ENCODE data around the gene NDUFB11. TPM values are rescaled to one million over a fixed set of nuclear protein-coding genes. Genes with fewer than 3 reads are reported as not detected.

NDUFB11 gene
- total and polyA plus RNA-seq, 3 experiments from 2014 or later: 93.5 to 169 (median 95.0) TPM

- Histone ChIP-seq H3K27me3 (ENCODE audit: insufficient read depth, low read length, poor library complexity, severe bottlenecking) (no peaks in the 10 kb centered on the region), H3K4me3 (ENCODE audit: low read length) (no peak overlapping the region), H3K27ac (ENCODE audit: low read depth, low read length) (no peak overlapping the region), H3K4me1 (ENCODE audit: insufficient read depth, low read length) (no peaks in the 10 kb centered on the region), H3K36me3 (ENCODE audit: insufficient read depth, low read length) (peaks cover 7% of the 10 kb centered on the region), H3K9me3 (ENCODE audit: low read length) (no peaks in the 10 kb centered on the region)
- H3K36me3 Mint-ChIP-seq: peaks cover 0 to 73% (median 2%) of the 10 kb centered on the region in 3 donors
- H3K4me3 Mint-ChIP-seq: no peak overlapping the region
- no peaks in the 10 kb centered on the region for H3K4me1 Mint-ChIP-seq
- CTCF ChIA-PET: no interaction called here
- H3K27me3 Mint-ChIP-seq: peaks cover 0 to 4% of the 10 kb centered on the region in 2 donors
- POLR2A ChIA-PET: no interaction called here
- DNase-seq: no peak
- H3K27ac Mint-ChIP-seq: peak overlapping the region in 1 of 8 donors; percentile 66
- no peaks in the 10 kb centered on the region for H3K9me3 Mint-ChIP-seq
Observed at GRCh38 chrX:47179221-47179927, 34.9 kb upstream of the NDUFB11 start.

- Histone ChIP-seq H3K36me3 (ENCODE audit: insufficient read depth, low read length) (peaks cover 7% of the 10 kb centered on the region), H3K9me3 (ENCODE audit: low read length) (no peaks in the 10 kb centered on the region), H3K4me3 (ENCODE audit: low read length) (no peak overlapping the region), H3K27me3 (ENCODE audit: insufficient read depth, low read length, poor library complexity, severe bottlenecking) (no peaks in the 10 kb centered on the region), H3K4me1 (ENCODE audit: insufficient read depth, low read length) (no peaks in the 10 kb centered on the region), H3K27ac (ENCODE audit: low read depth, low read length) (no peak overlapping the region)
- ChIA-PET CTCF (no interaction called here), POLR2A (no interaction called here)
- Mint-ChIP-seq H3K27me3 (peaks cover 0 to 4% of the 10 kb centered on the region in 2 donors), H3K9me3 (no peaks in the 10 kb centered on the region), H3K36me3 (peaks cover 0 to 78% (median 2%) of the 10 kb centered on the region in 3 donors), H3K4me1 (no peaks in the 10 kb centered on the region), H3K27ac (peak overlapping the region in 1 of 8 donors; percentile 3), H3K4me3 (no peak overlapping the region)
- DNase-seq: no peak
Observed at GRCh38 chrX:47178337-47178736, 33.8 kb upstream of the NDUFB11 start.

- CTCF ChIA-PET: no interaction called here
- Mint-ChIP-seq H3K27ac (no peak overlapping the region), H3K4me1 (no peaks in the 10 kb centered on the region)
Observed at GRCh38 chrX:47177079-47177478, 32.6 kb upstream of the NDUFB11 start.

GRCh38 chrX:47176101-47176740 is 31.7 kb upstream of the NDUFB11 start:
- no peak overlapping the region for H3K4me3 Mint-ChIP-seq
- H3K27me3 ChIP-seq (ENCODE audit: insufficient read depth, low read length, poor library complexity, severe bottlenecking): no peaks in the 10 kb centered on the region
- no peaks in the 10 kb centered on the region for H3K4me1 ChIP-seq (ENCODE audit: insufficient read depth, low read length)
- DNase-seq: no peak
- peaks cover 0 to 81% (median 2%) of the 10 kb centered on the region in 3 donors for H3K36me3 Mint-ChIP-seq
- no peaks in the 10 kb centered on the region for H3K9me3 Mint-ChIP-seq
- H3K4me3 ChIP-seq (ENCODE audit: low read length): no peak overlapping the region
- no peak overlapping the region for H3K27ac Mint-ChIP-seq
- H3K4me1 Mint-ChIP-seq: no peaks in the 10 kb centered on the region
- ChIA-PET POLR2A (no interaction called here), CTCF (no interaction called here)
- peaks cover 16% of the 10 kb centered on the region for H3K36me3 ChIP-seq (ENCODE audit: insufficient read depth, low read length)
- H3K27me3 Mint-ChIP-seq: peaks cover 0 to 11% of the 10 kb centered on the region in 2 donors
- H3K27ac ChIP-seq (ENCODE audit: low read depth, low read length): no peak overlapping the region
- no peaks in the 10 kb centered on the region for H3K9me3 ChIP-seq (ENCODE audit: low read length)

More at GRCh38 chrX:47177079-47177478, 32.6 kb upstream of the NDUFB11 start:
- peaks cover 10% of the 10 kb centered on the region for H3K36me3 ChIP-seq (ENCODE audit: insufficient read depth, low read length)
- H3K36me3 Mint-ChIP-seq: peaks cover 0 to 81% (median 2%) of the 10 kb centered on the region in 3 donors
- no peak overlapping the region for H3K4me3 Mint-ChIP-seq
- H3K27ac ChIP-seq (ENCODE audit: low read depth, low read length): no peak overlapping the region
- no peak overlapping the region for H3K4me3 ChIP-seq (ENCODE audit: low read length)
- no peaks in the 10 kb centered on the region for H3K27me3 ChIP-seq (ENCODE audit: insufficient read depth, low read length, poor library complexity, severe bottlenecking)
- no peaks in the 10 kb centered on the region for H3K9me3 ChIP-seq (ENCODE audit: low read length)
- H3K4me1 ChIP-seq (ENCODE audit: insufficient read depth, low read length): no peaks in the 10 kb centered on the region
- no peak for DNase-seq
- H3K9me3 Mint-ChIP-seq: no peaks in the 10 kb centered on the region
- POLR2A ChIA-PET: no interaction called here
- H3K27me3 Mint-ChIP-seq: peaks cover 0 to 4% of the 10 kb centered on the region in 2 donors

- Mint-ChIP-seq H3K27ac (no peak overlapping the region), H3K9me3 (no peaks in the 10 kb centered on the region), H3K4me1 (no peaks in the 10 kb centered on the region), H3K4me3 (no peak overlapping the region), H3K36me3 (peaks cover 0 to 77% (median 2%) of the 10 kb centered on the region in 3 donors), H3K27me3 (peaks cover 0 to 11% of the 10 kb centered on the region in 2 donors)
- Histone ChIP-seq H3K27me3 (ENCODE audit: insufficient read depth, low read length, poor library complexity, severe bottlenecking) (no peaks in the 10 kb centered on the region), H3K4me1 (ENCODE audit: insufficient read depth, low read length) (no peaks in the 10 kb centered on the region), H3K9me3 (ENCODE audit: low read length) (no peaks in the 10 kb centered on the region), H3K4me3 (ENCODE audit: low read length) (no peak overlapping the region), H3K27ac (ENCODE audit: low read depth, low read length) (no peak overlapping the region), H3K36me3 (ENCODE audit: insufficient read depth, low read length) (peaks cover 16% of the 10 kb centered on the region)
- ChIA-PET CTCF (no interaction called here), POLR2A (no interaction called here)
- no peak for DNase-seq
Observed at GRCh38 chrX:47175588-47175980, 31.1 kb upstream of the NDUFB11 start.

GRCh38 chrX:47174846-47175587 is 30.5 kb upstream of the NDUFB11 start:
- peaks cover 0 to 11% of the 10 kb centered on the region in 2 donors for H3K27me3 Mint-ChIP-seq
- H3K9me3 ChIP-seq (ENCODE audit: low read length): no peaks in the 10 kb centered on the region

GRCh38 chrX:47174376-47174775 is 29.9 kb upstream of the NDUFB11 start:
- H3K27me3 ChIP-seq (ENCODE audit: insufficient read depth, low read length, poor library complexity, severe bottlenecking): no peaks in the 10 kb centered on the region
- Mint-ChIP-seq H3K9me3 (no peaks in the 10 kb centered on the region), H3K27me3 (peaks cover 0 to 11% of the 10 kb centered on the region in 2 donors), H3K4me3 (no peak overlapping the region), H3K27ac (peak overlapping the region in 1 of 8 donors; percentile 63), H3K4me1 (no peaks in the 10 kb centered on the region), H3K36me3 (peaks cover 0 to 79% (median 2%) of the 10 kb centered on the region in 3 donors)
- H3K4me3 ChIP-seq (ENCODE audit: low read length): no peak overlapping the region
- no peak for DNase-seq
- H3K36me3 ChIP-seq (ENCODE audit: insufficient read depth, low read length): peaks cover 16% of the 10 kb centered on the region
- H3K27ac ChIP-seq (ENCODE audit: low read depth, low read length): no peak overlapping the region
- H3K4me1 ChIP-seq (ENCODE audit: insufficient read depth, low read length): no peaks in the 10 kb centered on the region
- POLR2A ChIA-PET: no interaction called here
- no peaks in the 10 kb centered on the region for H3K9me3 ChIP-seq (ENCODE audit: low read length)
- CTCF ChIA-PET: no interaction called here

More at GRCh38 chrX:47174846-47175587, 30.5 kb upstream of the NDUFB11 start:
- peak overlapping the region in 1 of 8 donors; percentile 63 for H3K27ac Mint-ChIP-seq
- no peak overlapping the region for H3K4me3 Mint-ChIP-seq
- H3K4me3 ChIP-seq (ENCODE audit: low read length): no peak overlapping the region
- H3K4me1 Mint-ChIP-seq: no peaks in the 10 kb centered on the region
- H3K9me3 Mint-ChIP-seq: no peaks in the 10 kb centered on the region
- ChIA-PET CTCF (no interaction called here), POLR2A (no interaction called here)
- no peak overlapping the region for H3K27ac ChIP-seq (ENCODE audit: low read depth, low read length)
- H3K36me3 Mint-ChIP-seq: peaks cover 0 to 78% (median 2%) of the 10 kb centered on the region in 3 donors
- no peaks in the 10 kb centered on the region for H3K4me1 ChIP-seq (ENCODE audit: insufficient read depth, low read length)
- DNase-seq: no peak
- H3K27me3 ChIP-seq (ENCODE audit: insufficient read depth, low read length, poor library complexity, severe bottlenecking): no peaks in the 10 kb centered on the region
- H3K36me3 ChIP-seq (ENCODE audit: insufficient read depth, low read length): peaks cover 16% of the 10 kb centered on the region
